ENCODE data around the gene SLC25A40.
"Not testable (repeated sequence)": the region's sequence is repeated elsewhere in the genome, so short reads cannot be mapped to it uniquely, and the experiment has no call there.

The SLC25A40 gene, protein sequence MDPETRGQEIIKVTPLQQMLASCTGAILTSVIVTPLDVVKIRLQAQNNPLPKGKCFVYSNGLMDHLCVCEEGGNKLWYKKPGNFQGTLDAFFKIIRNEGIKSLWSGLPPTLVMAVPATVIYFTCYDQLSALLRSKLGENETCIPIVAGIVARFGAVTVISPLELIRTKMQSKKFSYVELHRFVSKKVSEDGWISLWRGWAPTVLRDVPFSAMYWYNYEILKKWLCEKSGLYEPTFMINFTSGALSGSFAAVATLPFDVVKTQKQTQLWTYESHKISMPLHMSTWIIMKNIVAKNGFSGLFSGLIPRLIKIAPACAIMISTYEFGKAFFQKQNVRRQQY

DNA sequence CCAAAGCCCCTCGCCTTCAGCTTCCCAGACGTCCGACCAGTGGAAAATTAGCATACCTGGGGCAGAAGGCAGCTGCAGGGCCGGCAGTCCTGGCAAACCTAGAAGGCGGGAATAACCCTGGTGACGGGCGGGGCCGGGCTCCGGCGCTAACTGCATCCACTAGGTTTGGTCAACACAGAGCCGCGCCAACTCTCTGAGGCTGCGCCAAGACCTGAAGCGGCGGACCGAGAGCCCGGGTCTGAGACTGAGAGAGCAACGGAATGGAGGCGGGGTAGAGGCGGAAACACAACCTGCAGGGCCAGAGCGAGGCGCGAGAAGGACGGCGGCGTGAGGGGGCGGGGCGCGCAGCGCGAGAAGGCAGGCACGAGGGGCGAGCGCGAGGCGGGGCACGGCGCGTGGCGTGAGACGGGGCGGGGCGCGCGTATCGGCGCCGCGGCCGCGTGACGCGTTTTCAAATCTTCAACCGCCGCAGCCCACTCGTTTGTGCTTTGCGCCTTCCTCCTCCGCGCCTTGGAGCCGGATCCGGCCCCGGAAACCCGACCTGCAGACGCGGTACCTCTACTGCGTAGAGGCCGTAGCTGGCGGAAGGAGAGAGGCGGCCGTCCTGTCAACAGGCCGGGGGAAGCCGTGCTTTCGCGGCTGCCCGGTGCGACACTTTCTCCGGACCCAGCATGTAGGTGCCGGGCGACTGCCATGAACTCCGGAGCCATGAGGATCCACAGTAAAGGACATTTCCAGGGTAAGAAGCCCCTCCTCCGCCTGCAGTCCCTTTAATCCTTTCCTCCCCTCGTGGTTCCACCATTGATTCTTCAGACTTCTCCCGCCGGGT is at the start of gene SLC25A40, which contains the start of gene DBF4:
TSS of gene SLC25A40 (minus strand) at position 321 of the 829 bp plus-strand sequence. CDS start 17,633 bp downstream, outside the sequence.
TSS of gene DBF4 (plus strand) at position 454 of the 829 bp plus-strand sequence. CDS start at position 694, 240 bp downstream.
- peak; percentile 99 for DNase-seq

DNA sequence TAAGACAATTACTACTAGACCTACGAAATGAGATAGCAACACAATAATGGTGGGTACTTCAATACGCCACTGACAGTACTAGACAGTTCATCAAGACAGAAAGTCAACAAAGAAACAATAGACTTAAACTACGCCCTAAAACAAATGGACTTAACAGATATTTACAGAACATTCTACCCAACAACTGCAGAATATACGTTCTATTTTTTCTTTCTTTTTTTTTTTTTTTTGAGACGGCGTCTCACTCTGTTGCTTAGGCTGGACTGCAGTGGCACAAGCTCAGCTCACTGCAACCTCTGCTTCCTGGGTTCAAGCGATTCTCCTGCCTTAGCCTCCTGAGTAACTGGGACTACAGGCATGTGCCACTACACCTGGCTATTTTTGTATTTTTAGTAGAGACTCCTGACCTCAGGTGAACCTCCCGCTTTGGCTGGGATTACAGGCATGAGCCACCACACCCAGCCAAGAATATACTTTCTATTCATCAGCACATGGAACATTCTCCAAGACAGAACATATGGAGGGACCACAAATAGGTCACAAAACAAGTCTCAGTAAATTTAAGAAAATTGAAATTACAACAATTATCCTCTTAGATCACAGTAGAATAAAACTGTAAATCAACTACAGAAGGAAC is 46.7 kb upstream of the SLC25A40 start:
- not testable (repeated sequence) for DNase-seq

DNA sequence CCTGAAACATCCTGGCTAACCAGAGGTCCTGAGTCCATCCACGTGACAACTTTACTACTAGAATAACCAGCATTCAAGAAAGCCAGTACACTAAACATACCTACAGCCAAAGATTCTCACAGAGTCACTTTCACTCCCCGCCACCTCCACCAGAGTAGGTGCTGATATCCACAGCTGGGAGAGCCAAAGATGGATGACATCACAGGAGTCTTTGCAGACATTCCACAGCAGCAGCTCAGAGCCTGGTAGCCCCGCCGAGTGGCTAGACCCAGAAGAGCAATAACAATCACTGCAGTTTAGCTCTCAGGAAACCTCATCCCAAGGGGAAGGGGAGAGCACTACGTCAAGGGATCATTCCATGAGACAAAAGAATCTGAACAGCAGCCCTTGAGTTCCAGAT is 44.4 kb upstream of the SLC25A40 start:
- DNase-seq = no peak

DNA sequence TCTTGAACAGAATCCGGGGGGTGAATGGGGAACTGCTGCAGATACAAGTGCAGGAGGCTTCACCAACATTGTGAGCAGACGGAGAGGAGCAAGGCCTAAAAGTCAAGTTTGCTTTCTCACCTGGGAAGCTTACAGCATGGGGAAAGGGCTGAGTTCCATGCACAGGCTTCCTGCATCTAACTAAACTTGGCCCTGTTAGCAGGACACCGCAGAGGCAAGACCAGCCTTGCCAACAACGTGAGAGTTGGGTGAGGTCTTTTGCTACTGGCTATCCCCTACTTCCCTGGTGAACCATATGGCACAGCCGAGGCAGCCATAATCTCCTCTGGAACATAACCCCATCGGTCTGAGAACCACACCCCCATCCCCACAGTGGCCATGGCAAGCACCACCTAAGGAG is 43.7 kb upstream of the SLC25A40 start:
- DNase-seq = no peak

DNA sequence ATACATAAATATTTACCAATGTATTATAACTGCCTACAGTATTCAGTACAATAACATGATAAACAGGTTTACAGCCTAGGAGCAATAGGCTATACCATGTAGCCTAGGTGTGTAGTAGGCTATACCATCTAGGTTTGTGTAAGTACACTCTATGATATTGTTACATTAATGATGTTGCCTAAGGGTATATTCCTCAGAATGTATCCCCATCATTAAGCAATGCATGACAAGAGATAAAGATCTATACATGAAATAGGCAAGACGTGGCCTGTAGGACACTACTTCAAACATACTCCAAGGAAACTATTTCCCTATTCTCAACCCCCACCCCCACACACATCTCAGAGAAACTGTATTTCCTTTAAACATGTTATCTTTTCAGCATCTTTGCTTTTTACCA is 42.6 kb upstream of the SLC25A40 start:
- DNase-seq = no peak

DNA sequence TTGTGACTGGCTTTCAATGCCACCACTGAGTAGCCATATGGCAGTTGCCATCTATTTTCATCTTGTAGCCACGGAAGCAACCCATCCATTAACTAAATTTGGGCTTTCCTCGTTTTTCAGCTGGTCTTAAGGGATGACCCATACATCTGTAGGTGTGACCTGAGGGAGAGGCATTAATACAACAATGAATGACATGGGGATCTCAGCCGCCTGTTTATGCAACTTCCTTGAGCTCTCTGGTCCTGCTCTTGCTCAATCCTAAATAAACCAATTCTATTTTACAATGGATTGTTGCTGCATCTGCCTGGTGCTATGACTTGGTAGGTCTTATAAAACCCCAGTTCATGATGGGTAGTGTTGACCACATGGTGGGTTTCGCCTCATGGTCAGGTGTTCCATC is 36.0 kb upstream of the SLC25A40 start:
- DNase-seq = no peak

DNA sequence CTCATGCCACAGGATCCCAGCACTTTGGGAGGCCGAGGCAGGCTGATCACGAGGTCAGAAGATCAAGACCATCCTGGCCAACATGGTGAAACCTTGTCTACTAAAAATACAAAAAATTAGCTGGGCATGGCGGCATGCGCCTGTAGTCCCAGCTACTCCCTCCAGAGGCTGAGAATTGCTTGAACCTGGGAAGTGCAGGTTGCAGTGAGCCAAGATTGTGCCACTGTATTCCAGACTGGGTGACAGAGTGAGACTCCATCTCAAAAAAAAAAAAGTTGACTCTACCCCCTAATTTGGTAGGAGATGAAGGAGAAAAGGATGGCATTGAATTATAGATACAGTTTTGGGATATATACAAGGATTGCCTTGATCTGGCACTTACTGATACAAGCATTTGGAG is 32.7 kb upstream of the SLC25A40 start:
- DNase-seq = not testable (repeated sequence)

DNA sequence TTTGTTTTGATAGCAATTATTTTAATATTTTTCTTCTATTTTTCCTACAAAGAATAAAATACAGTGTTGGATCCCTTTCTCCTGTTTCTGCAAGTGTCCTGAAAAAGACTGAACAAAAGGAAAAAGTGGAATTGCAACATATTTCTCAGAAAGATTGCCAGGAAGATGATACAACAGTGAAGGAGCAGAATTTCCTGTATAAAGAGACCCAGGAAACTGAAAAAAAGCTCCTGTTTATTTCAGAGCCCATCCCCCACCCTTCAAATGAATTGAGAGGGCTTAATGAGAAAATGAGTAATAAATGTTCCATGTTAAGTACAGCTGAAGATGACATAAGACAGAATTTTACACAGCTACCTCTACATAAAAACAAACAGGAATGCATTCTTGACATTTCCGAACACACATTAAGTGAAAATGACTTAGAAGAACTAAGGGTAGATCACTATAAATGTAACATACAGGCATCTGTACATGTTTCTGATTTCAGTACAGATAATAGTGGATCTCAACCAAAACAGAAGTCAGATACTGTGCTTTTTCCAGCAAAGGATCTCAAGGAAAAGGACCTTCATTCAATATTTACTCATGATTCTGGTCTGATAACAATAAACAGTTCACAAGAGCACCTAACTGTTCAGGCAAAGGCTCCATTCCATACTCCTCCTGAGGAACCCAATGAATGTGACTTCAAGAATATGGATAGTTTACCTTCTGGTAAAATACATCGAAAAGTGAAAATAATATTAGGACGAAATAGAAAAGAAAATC is 31.2 kb upstream of the SLC25A40 start:
- not testable (repeated sequence) for DNase-seq

DNA sequence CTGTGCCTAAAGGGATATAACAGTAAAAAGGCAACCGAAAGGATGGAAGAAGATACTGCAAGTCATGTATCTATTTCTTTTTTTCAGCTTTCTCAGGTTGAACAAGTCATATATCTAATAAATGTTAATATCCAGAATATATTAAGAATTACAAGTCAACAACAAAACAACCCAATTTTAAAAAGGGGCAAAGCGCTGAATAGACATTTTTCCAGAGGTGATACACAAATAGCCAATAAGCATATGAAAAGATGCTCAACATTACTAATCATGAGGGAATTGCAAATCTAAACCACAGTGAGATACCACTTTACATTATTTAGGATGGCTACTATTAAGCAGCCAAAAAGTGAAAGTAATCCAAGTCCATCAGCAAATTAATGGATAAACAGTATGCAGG is 23.1 kb upstream of the SLC25A40 start:
- no peak for DNase-seq

DNA sequence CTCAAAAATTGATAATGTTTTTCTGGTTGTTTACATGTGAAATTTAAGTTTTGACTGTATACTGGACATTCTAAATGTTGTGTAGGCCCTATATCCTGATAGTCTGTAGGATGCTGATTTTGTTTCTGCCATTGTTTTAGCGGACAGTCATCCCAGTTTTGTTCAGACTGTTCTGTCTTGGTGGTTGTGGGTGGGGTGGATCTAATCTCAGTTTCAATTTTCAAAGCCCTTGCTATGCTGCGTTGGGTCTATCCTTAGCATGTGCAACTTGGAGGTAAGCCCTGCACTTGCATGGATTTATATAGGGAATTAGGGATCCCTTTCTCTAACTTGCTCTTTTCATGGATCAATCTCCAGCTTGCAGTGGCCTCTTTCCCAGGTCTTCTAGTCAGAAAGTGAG is 19.2 kb upstream of the SLC25A40 start:
- no peak for DNase-seq

DNA sequence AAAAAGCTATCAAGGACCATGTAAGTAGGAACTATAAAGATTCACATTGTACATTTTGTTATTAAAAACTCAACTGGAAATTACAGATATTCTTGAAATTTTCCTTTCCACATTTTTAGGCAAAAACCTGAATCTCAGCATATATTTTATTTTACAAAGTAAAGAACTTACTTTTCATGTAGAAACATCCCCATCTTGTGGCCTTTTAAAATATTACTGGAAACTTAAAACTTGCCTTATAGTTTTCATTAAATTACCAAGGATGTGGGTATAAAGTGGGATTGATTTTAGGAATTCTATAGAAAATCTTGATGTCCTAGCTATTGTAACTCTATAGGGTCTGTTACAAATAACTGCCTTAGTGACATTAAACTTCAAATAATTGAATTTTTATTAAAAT is 10.7 kb upstream of the SLC25A40 start:
- DNase-seq = no peak

DNA sequence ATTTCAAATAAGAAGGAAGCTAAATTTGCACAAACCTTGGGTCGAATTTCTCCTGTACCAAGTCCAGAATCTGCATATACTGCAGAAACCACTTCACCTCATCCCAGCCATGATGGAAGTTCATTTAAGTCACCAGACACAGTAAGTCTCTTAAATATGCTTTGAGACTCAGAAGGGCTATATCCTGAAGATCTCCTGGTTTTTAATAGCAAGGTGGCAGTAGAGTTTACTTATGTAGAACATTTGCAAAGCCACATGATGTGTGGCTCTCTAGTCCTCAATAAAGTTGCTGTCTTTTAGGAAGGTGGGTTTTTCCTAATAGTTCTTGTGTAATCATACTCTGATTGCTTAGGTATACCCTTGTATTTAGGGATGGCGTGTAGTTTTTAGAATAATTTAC is 8.9 kb upstream of the SLC25A40 start:
- no peak for DNase-seq

DNA sequence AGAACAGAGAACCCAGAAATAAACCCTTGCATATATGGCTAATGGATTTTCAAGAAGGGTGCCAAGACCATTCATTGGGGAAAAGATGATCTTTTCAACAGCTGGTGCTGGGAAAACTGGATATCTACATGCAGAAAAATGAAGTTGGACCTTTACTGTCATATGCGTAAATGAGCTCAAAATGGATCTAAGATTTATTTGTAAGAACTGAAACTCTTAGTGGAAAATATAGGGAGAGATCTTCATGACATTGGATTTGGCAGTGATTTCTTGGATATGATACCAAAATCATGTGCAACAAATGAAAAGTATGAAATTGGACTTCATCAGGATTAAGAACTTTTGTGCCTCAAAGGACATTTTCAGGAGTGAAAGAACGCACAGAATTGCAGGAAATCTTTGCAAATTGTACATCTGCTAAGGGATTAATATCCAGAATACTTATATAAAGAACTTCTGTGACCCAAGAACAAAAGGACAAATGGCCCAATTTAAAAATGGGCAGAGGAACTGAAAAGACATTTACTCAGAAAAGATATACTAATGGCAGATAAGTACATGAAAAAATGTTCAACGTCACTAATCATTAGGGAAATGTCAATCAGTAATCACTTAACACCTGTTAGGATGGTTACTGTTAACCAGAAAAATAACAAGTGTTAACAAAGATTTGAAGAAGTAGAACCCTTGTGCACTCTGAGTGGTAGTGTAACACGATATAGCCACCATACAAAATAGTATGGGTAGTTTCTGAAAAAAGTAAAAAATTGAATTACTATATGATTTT is 6.2 kb upstream of the SLC25A40 start:
- DNase-seq = no peak

DNA sequence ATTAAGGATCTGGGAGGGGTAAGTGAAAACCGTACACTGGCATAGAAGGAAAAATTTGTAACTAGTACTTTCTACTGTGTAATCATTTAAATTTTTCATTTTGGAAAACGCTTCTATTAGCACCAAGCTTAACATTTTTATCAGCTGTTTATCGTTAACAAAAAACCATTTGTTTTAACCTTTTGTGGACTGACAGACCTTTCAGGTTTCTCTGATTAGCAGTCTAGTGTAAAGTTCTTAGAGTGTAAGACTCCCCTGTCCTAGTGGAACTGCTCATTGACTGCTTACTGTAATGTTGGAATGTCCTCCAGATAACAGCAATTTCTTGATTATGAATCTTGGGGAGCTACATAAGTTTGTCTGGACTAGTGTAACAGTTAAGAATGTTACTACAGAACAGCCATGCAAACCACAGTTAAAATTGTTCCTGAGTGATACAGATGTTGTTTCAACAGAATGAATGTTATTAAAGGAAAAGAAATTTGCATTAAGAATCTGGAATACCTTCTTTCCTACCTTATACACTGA is 2.1 kb upstream of the SLC25A40 start:
- DNase-seq = no peak

DNA sequence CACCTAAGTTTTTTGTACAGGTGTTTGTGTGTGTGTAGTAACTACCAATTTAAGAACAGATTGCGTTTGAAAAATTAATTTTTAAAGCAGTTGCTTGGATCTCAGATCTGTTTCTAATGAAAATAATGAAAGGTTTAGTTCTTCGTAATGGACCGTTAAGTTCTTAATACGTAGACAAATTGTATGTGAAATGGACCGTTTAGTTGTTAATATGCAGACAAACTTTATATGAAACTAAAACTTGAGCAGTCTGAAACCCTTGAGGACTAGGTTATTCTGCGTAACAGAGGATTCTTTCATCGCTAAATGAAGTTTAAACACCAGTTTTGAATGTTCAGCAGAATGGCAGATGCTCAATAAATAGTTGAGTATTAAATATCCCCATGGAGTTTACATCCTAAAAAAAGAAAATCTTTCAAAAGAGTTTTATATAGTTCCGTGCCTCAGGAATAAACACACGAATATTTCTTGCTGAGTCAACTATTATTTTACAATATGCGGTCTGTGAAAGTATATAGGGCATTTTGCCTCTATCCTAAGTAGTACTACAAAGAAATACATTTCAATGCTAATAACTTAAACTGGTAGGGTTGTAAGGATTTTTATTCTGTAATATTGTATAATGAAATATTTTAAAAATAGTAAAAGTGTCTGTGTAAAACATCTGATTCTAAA is 1.3 kb upstream of the SLC25A40 start:
- DNase-seq = no peak

DNA sequence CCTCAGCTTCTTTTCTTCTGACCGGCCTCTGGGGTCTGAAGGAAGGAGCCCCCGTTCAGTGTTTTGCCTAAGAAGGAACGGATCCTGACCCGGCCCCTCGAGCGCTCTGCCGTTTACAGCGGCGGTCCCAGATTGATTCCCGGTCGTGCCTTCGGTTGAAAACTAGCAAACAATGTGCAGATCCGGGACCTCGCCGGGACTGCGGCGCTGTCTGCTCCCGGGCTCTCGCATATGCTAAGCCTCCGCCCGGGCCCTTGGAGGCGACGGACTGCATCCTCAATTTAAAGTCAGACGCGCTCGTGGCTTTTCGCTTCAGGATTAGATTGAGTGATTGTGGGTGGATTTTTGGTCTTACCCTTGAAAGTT is 692 bp upstream of the SLC25A40 start:
- no peak for DNase-seq

DNA sequence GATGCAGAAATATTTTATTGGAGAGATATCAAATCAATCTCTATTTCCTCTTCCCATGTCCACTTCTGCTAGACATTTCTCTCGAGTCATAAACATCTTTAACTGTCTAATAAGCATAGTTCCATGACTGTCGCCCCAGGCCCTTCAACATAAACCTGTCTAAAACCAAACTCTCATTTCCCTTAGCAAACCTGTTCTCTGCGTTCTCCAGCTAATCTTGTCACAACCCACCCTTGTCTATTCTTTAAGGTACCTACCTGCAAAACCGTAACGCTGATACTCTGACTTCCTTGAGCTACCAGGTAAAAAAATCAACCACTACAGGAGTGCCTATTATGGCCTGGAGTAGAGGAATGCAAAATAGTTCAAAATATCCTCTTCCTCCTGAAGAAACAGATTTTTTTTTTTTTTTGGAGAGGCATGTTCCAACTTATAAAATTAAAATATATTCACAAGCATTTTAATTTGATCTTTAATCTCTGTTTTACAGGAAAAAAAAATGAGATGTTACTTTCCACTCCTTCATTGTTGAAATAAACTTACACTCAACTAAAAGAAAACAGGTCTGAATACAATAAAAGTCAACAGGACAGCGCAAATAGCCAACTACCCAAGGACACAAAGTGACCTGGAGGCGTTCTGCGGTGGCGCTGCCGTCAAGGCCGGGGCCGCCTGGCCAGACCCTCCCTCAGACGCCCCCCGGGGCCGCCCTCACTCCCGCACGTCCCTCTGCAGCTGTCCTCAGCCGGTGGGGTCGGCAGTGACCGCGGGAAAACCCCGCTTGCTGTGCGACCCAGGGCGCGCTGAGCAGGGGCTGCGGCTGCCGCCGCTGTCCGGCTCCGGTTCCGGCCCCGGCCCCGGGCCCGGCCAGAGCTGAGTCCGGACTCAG is 765 bp downstream of the SLC25A40 start:
- DNase-seq = no peak

DNA sequence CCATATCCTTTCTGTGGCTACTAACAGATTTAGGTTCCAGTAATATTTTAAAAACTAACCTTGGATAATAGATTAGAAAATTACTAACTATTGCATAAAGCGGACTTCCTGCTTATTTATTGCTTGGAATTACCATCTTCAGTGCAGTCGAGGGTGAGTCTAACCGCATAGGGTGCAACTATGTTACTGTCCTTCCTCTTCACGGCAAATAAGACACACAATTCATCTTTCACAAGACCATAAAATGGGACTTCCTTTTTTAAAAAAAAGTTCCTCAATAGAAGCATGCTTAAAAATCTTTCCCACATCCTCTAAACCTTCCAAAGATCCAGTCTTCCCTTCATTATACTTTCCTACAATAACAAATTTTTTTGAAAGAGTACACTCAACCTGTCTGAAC is 2.1 kb downstream of the SLC25A40 start:
- no peak for DNase-seq

DNA sequence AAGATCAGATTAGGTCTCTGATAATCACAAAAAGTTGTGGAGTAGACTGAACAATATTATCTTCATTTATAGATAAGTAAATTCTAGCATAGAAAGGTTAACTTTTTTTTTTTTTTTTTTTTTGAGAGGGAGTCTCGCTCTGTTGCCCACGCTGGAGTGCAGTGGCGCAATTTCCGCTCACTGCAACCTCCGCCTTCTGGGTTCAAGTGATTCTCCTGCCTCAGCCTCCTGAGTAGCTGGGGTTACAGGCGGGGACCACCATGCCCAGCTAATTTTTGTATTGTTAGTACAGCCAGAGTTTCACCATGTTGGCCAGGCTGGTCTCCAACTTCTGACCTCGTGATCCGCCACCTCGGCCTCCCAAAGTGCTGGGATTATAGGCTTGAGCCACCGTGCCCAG is 2.8 kb downstream of the SLC25A40 start:
- not testable (repeated sequence) for DNase-seq

DNA sequence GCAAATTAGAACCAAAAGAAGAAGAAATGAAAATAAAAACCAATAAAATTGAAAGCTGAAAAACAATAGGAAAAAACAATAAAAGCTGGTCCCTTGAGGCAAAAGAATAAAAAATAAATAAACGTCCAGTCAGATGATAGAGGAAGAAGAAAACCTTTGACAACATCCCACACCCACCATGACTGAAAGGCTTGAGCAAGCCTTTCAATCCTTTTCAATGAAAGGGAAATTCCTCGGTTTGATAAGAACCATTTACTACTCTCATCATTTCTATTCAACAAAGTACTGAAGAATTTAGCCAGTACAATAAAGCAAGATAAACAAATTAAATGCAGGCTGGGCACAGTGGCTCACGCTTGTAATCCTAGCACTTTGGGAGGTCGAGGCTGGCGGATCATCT is 3.8 kb downstream of the SLC25A40 start:
- DNase-seq = no peak

All from activated CD8-positive, alpha-beta memory T cell treated with anti-CD3 and anti-CD28 coated beads for 24 hours (primary cell).